HepG2 (cell line): Measurements from ENCODE around the gene MTA3. TPM values are rescaled to one million over a fixed set of nuclear protein-coding genes. Genes with fewer than 3 reads are reported as not detected.

ENCODE experiments used
- GRHL1 ChIP-seq: sonication (generic); formaldehyde crosslinking; conservative IDR thresholded peaks from 2 replicates; pipeline ENCODE4 v1.8.0; 2022; ENCODE audit warnings: missing genetic modification reagents
- RARG ChIP-seq: sonication (generic); formaldehyde crosslinking; IDR thresholded peaks from 2 replicates; pipeline ENCODE4 v1.4.0; 2020; ENCODE audit warnings: low read depth, mild to moderate bottlenecking, missing genetic modification reagents
- REXO4 ChIP-seq: sonication (generic); formaldehyde crosslinking; IDR thresholded peaks from 2 replicates; pipeline ENCODE4 v1.8.0; 2022; ENCODE audit warnings: missing genetic modification reagents, mild to moderate bottlenecking, borderline replicate concordance
- SNRNP70 ChIP-seq: fragments of 200-400 bp; formaldehyde crosslinking; IDR thresholded peaks from 2 replicates; pipeline ENCODE4 v1.6.1; 2017; ENCODE audit warnings: mild to moderate bottlenecking, low read depth, low read length, moderate library complexity
- ZNF276 ChIP-seq: sonication (generic); formaldehyde crosslinking; IDR thresholded peaks from 2 replicates; pipeline ENCODE4 v1.4.0; 2020; ENCODE audit warnings: mild to moderate bottlenecking, low read depth, missing genetic modification reagents
- ZNF772 ChIP-seq: sonication (generic); formaldehyde crosslinking; IDR thresholded peaks from 2 replicates; pipeline ENCODE4 v1.5.0; 2020; ENCODE audit warnings: mild to moderate bottlenecking, missing genetic modification reagents
- ZNF879 ChIP-seq: sonication (generic); formaldehyde crosslinking; IDR thresholded peaks from 2 replicates; pipeline ENCODE4 v1.8.1; 2023; ENCODE audit warnings: missing genetic modification reagents
- polyA plus RNA-seq, 8 experiments: library from polyadenylated mRNA; depleted of rRNA in 3 of 8; stranded (reverse) in 7 of 8; unstranded in 1 of 8; fragments of >200 nt; fragmentation: Illumina TruSeq in 4 of 8; extraction: Trizol in 4 of 8; gene quantifications; 2 replicates each; pipeline versions ENCODE4 v1.2.1 to v1.2.3, GENCODE V29; 2011 to 2016; ENCODE audit warnings: low read depth in 4 of 8, missing spikeins in 1 of 8, mixed read lengths in 1 of 8; ENCODE audit not compliant: insufficient read depth in 1 of 8
- total RNA-seq, 5 experiments: library from RNA; depleted of rRNA; stranded (reverse); fragments of >200 nt; fragmentation: Illumina TruSeq; extraction: Trizol; gene quantifications; 2 replicates each; pipeline ENCODE4 v1.2.3, GENCODE V29; 2016; ENCODE audit warnings: low read depth in 1 of 5
- TF ChIP-seq, protein P1 (sequence below): sonication (generic); formaldehyde crosslinking; IDR thresholded peaks from 2 replicates; pipeline ENCODE4 v1.4.0; 2020; ENCODE audit warnings: mild to moderate bottlenecking, missing genetic modification reagents
- TF ChIP-seq, protein P2 (sequence below): sonication (generic); formaldehyde crosslinking; IDR thresholded peaks from 2 replicates; pipeline ENCODE4 v1.4.0; 2020; ENCODE audit warnings: missing genetic modification reagents

The MTA3 gene
- total and polyA plus RNA-seq, 2 of the 13 experiments (the other 11 are each of a cell fraction or from before 2014, with no cell fraction given) = 48.8 to 77.8 TPM

- TF ChIP-seq, protein P1, sequence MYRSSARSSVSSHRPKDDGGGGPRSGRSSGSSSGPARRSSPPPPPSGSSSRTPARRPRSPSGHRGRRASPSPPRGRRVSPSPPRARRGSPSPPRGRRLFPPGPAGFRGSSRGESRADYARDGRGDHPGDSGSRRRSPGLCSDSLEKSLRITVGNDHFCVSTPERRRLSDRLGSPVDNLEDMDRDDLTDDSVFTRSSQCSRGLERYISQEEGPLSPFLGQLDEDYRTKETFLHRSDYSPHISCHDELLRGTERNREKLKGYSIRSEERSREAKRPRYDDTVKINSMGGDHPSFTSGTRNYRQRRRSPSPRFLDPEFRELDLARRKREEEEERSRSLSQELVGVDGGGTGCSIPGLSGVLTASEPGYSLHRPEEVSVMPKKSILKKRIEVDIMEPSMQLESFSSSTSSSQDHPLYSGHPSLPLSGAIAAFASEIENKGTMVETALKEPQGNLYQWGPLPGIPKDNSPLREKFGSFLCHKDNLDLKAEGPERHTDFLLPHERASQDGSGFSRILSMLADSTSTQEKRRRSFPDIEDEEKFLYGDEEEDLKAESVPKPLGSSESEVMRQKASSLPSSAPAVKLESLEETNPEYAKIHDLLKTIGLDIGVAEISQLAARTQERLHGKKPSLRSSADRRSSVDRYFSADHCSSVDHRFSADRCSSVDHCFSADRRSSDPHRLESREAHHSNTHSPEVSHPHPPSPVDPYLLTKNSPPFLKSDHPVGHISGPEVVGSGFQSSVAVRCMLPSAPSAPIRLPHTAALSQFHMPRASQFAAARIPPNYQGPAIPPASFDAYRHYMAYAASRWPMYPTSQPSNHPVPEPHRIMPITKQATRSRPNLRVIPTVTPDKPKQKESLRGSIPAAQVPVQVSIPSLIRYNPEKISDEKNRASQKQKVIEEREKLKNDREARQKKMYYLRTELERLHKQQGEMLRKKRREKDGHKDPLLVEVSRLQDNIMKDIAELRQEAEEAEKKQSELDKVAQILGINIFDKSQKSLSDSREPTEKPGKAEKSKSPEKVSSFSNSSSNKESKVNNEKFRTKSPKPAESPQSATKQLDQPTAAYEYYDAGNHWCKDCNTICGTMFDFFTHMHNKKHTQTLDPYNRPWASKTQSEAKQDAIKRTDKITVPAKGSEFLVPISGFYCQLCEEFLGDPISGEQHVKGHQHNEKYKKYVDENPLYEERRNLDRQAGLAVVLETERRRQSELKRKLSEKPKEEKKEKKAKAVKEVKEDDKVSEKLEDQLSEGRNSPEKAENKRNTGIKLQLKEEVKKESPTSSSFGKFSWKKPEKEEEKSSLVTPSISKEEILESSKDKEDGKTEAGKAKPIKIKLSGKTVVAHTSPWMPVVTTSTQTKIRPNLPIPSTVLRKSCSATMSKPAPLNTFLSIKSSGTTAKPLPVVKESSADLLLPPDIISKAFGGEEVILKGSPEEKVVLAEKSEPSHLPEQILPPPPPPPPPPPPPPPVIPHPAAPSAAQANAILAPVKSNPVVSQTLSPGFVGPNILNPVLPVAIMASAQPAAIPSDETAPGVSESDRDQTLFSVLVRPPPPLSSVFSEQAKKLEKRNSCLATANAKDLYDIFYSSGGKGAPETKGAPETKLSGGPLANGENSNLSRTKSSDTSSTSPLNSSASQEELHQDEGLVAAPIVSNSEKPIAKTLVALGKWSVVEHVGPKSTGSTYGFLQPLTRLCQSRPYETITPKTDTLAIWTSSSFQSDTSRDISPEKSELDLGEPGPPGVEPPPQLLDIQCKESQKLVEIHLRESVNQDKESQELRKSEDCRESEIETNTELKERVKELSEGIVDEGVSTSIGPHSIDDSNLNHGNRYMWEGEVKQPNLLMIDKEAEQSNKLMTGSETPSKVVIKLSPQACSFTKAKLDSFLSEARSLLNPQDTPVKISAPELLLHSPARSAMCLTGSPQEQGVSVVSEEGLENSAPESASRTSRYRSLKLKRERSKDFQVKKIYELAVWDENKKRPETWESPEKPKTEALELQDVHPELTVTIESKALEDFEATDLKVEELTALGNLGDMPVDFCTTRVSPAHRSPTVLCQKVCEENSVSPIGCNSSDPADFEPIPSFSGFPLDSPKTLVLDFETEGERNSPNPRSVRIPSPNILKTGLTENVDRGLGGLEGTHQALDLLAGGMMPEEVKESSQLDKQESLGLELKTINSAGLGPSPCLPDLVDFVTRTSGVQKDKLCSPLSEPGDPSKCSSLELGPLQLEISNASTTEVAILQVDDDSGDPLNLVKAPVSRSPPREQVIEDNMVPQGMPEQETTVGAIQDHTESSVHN (CRISPR knock-in tag) = no peak
- TF ChIP-seq ZNF772 (CRISPR knock-in tag) = no peak
- no peak for TF ChIP-seq ZNF276
- no peak for TF ChIP-seq ZNF879
- TF ChIP-seq RARG (CRISPR knock-in tag) = no peak
- TF ChIP-seq REXO4 (CRISPR knock-in tag) = no peak
- TF ChIP-seq, protein P2, sequence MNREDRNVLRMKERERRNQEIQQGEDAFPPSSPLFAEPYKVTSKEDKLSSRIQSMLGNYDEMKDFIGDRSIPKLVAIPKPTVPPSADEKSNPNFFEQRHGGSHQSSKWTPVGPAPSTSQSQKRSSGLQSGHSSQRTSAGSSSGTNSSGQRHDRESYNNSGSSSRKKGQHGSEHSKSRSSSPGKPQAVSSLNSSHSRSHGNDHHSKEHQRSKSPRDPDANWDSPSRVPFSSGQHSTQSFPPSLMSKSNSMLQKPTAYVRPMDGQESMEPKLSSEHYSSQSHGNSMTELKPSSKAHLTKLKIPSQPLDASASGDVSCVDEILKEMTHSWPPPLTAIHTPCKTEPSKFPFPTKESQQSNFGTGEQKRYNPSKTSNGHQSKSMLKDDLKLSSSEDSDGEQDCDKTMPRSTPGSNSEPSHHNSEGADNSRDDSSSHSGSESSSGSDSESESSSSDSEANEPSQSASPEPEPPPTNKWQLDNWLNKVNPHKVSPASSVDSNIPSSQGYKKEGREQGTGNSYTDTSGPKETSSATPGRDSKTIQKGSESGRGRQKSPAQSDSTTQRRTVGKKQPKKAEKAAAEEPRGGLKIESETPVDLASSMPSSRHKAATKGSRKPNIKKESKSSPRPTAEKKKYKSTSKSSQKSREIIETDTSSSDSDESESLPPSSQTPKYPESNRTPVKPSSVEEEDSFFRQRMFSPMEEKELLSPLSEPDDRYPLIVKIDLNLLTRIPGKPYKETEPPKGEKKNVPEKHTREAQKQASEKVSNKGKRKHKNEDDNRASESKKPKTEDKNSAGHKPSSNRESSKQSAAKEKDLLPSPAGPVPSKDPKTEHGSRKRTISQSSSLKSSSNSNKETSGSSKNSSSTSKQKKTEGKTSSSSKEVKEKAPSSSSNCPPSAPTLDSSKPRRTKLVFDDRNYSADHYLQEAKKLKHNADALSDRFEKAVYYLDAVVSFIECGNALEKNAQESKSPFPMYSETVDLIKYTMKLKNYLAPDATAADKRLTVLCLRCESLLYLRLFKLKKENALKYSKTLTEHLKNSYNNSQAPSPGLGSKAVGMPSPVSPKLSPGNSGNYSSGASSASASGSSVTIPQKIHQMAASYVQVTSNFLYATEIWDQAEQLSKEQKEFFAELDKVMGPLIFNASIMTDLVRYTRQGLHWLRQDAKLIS (CRISPR knock-in tag) = no peak
- no peak for TF ChIP-seq GRHL1 (CRISPR knock-in tag)
- no peak for TF ChIP-seq SNRNP70
Measured at GRCh38 chr2:42568401-42569115, at the start of gene MTA3 (continued).
